GM06990 (cell line): ENCODE results near the gene COL4A5.

Source experiments
- DNase-seq: peaks from one replicate; pipeline ENCODE4 v3.0.0-alpha.2; 2011; ENCODE audit not compliant: insufficient read length; ENCODE audit errors: extremely low read depth
- H3K27me3 ChIP-seq: replicated peaks from 2 replicates; pipeline ENCODE4 v1.6.0; 2011; ENCODE audit warnings: low read length; ENCODE audit not compliant: control insufficient read depth, insufficient read depth
- H3K36me3 ChIP-seq: 2 replicates; pipeline ENCODE4 v1.5.1; 2011; ENCODE audit warnings: low read length; ENCODE audit not compliant: control insufficient read depth, insufficient read depth
- H3K4me3 ChIP-seq: replicated peaks from 2 replicates; pipeline ENCODE4 v1.5.1; 2011; ENCODE audit warnings: low read depth, mild to moderate bottlenecking, control low read depth, low read length
- CTCF ChIP-seq: IDR thresholded peaks from 2 replicates; pipeline ENCODE4 v1.5.1; 2011; ENCODE audit warnings: low read length, control low read depth, mild to moderate bottlenecking, inconsistent platforms; ENCODE audit not compliant: insufficient read depth, poor library complexity, severe bottlenecking

COL4A5 gene

GRCh38 chrX:108642273-108642628 is 202.6 kb downstream of the COL4A5 start:
- no peak for DNase-seq
- Histone ChIP-seq H3K27me3 (no peaks in the 10 kb centered on the region), H3K4me3 (no peak overlapping the region), H3K36me3 (no peaks in the 10 kb centered on the region)
- no peak for TF ChIP-seq CTCF

- Histone ChIP-seq H3K4me3 (no peak overlapping the region), H3K36me3 (no peaks in the 10 kb centered on the region), H3K27me3 (no peaks in the 10 kb centered on the region)
- TF ChIP-seq CTCF: no peak
- no peak for DNase-seq
Measured at GRCh38 chrX:108664701-108665100, 225.1 kb downstream of the COL4A5 start.

- H3K27me3 ChIP-seq: no peaks in the 10 kb centered on the region
- no peak for DNase-seq
- no peak overlapping the region for H3K4me3 ChIP-seq
- no peak for TF ChIP-seq CTCF
- H3K36me3 ChIP-seq: no peaks in the 10 kb centered on the region
Measured at GRCh38 chrX:108666101-108666500, 226.5 kb downstream of the COL4A5 start.

DNA sequence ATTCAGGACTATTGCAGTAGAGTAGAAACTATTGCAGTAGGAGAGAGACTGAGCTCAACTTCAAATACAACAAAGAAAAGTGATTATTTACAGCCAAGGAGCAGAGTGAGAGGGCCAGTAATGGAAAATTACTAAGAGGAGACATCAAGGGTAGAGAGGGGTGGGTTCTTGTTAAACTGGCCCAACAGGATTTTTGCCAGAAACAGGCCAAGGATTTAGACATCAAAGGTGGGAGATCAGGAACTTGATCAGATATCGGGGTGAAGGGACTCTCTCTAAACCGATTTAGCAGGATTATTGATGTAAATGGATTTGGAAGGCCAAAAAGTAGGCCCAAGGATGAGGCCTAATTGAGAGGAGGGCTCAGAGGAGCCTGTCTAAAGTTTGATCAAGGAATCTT is 231.9 kb downstream of the COL4A5 start:
- no peak for TF ChIP-seq CTCF
- H3K27me3 ChIP-seq: no peaks in the 10 kb centered on the region
- no peaks in the 10 kb centered on the region for H3K36me3 ChIP-seq
- no peak for DNase-seq
- H3K4me3 ChIP-seq: no peak overlapping the region

DNA sequence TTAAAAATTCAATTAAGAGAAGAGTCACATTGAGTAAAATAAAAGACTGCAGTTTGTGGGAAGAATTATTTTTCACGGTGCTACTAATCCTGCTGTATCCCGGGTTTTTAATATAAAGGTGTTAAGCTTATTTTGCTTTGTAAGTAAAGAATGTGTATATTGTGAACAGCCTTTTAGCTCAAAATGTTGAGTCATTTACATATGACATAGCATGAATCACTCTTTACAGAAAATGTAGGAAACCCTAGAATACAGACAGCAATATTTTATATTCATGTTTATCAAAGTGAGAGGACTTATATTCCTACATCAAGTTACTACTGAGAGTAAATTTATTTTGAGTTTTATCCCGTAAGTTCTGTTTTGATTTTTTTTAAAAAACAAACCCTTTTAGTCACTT is 257.1 kb downstream of the COL4A5 start:
- no peak for DNase-seq

More for the DNA sequence above, 257.1 kb downstream of the COL4A5 start:
- no peak overlapping the region for H3K4me3 ChIP-seq
- H3K27me3 ChIP-seq: no peaks in the 10 kb centered on the region
- no peaks in the 10 kb centered on the region for H3K36me3 ChIP-seq
- no peak for TF ChIP-seq CTCF
